ENCODE results near the gene NIPA2.

DNA sequence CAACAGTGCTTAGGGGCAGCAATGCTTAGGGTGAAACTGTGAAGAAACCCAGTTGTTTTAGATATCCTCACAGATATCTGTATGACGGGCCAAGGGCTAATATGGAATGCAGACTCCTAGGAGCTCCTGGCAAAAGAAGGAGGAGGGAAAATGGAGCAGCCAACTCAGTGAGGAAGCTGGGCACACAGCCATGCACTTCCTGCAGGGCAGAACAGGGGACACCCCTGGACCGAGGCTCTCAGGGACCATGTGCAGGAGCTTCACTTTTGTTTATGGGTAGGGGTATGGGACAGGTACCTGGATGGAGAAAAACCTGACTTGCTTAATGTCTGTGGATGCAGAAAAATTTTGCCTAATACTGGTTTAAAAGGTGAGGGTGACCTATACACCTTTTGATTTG lies 31.8 kb upstream of the NIPA2 start:
- TF ChIP-seq, protein P1, sequence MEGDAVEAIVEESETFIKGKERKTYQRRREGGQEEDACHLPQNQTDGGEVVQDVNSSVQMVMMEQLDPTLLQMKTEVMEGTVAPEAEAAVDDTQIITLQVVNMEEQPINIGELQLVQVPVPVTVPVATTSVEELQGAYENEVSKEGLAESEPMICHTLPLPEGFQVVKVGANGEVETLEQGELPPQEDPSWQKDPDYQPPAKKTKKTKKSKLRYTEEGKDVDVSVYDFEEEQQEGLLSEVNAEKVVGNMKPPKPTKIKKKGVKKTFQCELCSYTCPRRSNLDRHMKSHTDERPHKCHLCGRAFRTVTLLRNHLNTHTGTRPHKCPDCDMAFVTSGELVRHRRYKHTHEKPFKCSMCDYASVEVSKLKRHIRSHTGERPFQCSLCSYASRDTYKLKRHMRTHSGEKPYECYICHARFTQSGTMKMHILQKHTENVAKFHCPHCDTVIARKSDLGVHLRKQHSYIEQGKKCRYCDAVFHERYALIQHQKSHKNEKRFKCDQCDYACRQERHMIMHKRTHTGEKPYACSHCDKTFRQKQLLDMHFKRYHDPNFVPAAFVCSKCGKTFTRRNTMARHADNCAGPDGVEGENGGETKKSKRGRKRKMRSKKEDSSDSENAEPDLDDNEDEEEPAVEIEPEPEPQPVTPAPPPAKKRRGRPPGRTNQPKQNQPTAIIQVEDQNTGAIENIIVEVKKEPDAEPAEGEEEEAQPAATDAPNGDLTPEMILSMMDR (conservative IDR thresholded peaks at IDR 0.05; ENCODE audit: low read depth, low read length), result no peak
- no peak for TF ChIP-seq EZH2 (IDR thresholded peaks at IDR 0.05; ENCODE audit: borderline replicate concordance, low read depth, low read length, poor library complexity, severe bottlenecking)
